GM19239 (cell line): ENCODE measurements around the gene HACD2.

Experiments used
- DNase-seq: peaks from one replicate; pipeline ENCODE4 v3.0.0; 2011; ENCODE audit warnings: low spot score; ENCODE audit not compliant: insufficient read length
- FAIRE-seq: peaks from 2 replicates; lab custom pipeline; 2011; peaks lifted over from hg19 to GRCh38; lab: Jason Lieb, UNC

The HACD2 gene

GRCh38 chr3:123533554-123534159 lies 51.2 kb downstream of the HACD2 start:
- DNase-seq (no peak), FAIRE-seq (no peak)

DNA sequence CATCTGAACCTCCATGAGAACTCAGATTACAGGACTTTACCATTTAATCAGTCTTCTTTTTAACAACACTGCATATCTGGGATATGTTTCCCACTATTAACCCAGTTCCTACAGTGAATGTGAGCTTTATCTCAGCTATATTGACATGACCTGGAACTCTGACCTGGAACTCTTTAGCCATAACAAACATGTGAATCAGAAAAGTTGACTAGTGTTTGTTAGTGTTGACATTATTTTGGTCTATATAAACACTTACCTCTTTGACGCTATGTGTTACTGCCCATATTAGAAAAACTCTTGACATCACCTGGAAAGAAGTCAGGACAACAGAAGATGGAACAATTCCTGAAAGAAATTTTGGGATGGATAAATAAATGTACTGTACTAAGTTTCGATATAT lies 56.7 kb downstream of the HACD2 start:
- no peak for FAIRE-seq
- no peak for DNase-seq

DNA sequence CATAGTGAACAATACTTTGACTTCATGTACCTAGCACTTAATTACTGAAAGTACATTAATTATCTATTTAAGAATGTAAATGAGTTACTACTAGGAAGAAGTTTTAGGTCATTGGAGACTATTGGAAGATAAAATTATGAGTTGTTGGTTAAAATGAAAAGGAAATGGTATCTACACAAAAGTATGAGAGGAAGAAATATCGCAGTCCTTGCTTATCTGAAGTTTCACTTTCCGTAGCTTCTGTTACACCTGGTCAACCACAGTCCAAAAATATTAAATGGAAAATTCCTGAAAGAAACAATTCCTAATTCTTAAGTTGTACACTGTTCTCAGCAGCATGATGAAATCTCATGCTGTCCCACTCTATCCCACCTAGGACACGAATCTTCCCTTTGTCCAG lies 57.8 kb downstream of the HACD2 start:
- DNase-seq (no peak), FAIRE-seq (peak; percentile 76)

- DNase-seq (no peak), FAIRE-seq (no peak)
Observed at GRCh38 chr3:123526474-123526873, 58.4 kb downstream of the HACD2 start.

DNA sequence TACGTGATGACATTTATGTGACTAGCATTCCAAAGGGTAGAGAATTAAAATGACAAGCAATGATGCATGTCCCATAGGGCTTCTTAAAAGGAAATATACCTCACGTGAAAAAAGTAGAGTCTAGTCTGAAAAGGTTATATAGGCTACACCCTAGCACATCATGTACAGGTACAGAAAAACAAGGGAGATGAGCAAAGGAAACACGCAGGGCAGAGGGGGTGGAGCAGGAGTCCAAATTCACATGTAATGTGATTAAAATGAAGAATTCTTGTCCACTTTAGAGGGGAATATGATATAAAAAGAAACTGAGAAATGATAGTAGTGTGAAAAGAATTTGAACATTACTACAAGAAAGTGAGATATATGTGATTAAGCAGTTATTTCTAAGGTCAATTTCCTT lies 59.4 kb downstream of the HACD2 start:
- DNase-seq (no peak), FAIRE-seq (no peak)

DNA sequence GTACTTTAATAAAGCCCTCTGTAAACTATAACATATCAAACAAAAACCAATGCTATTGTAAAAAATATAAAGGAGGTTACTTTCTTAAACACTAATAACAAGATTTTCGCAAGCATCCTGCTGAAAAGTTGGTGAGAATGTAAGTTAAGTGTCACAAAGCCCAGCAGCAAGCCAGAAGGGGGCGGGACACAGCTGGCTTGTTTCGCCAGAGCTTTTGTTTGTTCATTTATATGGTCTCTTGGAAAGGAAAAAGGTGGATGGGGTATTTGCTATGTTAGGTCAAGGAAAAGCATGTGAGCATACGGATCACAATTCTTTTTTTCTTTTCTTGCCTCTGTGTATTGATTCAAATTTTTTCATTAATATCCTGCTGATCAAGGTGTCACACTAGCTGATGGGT lies 59.9 kb downstream of the HACD2 start:
- FAIRE-seq (no peak), DNase-seq (no peak)

GRCh38 chr3:123523023-123523412 lies 61.8 kb downstream of the HACD2 start:
- FAIRE-seq, result peak; percentile 51
- no peak for DNase-seq

- FAIRE-seq, result no peak
Observed at GRCh38 chr3:123522320-123523022, 62.4 kb downstream of the HACD2 start.

DNA sequence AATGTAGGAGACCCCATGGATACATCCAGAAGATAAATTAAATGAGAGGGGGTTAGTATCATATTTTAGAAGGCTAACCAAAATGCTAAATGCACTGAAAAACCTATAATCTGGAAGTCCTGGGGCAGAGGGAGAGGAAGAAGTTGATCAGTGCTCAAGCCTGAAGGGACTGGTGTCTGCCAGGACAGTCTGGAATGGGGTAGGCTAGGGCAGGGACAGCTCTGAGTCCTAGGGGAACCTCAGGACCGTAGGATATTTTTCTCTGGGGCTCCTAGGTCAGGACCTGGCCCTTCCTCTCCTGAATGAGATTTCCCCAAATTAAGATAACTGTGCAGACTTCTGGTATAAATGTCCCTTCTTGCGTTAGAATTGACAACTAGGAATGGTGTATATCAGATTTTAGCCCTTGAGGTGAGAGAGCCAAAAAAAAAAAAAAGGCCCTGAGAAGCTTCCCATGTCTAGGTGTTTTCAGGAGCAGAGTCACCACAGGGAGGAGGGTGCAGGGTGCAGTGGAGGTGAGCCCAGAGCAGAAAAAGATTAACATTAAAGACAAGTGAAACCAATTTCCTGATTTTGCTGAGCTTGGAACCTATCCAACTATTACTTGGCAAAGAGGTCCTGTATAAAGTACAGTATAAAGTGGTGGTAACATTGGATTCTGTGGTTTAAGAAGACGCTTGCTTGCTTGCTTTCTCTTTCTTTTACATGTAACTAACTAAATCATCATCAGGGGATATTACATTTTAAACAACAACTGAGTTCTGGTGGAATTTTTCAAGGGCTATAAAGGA lies 63.5 kb downstream of the HACD2 start:
- DNase-seq (no peak), FAIRE-seq (no peak)

More at GRCh38 chr3:123522320-123523022, 62.4 kb downstream of the HACD2 start:
- no peak for DNase-seq

DNA sequence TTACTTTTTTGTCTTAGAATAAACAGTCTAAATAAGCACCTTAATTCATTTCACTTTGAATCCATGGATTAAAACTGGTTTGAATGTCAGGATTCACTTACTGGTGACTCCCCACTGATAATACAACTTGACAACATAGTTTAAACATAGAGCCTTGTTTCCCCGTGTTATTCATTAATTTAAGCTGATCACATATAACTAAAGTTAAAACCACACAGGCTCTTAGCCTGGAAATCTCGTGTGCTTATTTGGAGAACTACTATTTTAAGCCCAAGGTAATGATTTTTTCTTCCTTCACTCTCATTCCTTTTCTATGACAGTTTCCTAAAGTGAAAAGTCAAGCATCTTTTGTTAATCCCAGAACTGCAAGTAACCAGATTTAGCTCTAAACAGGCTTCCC lies 64.2 kb downstream of the HACD2 start:
- no peak for DNase-seq
- FAIRE-seq, result no peak

GRCh38 chr3:123518892-123519485 lies 65.9 kb downstream of the HACD2 start:
- DNase-seq, result no peak
- peak; percentile 63 for FAIRE-seq

DNA sequence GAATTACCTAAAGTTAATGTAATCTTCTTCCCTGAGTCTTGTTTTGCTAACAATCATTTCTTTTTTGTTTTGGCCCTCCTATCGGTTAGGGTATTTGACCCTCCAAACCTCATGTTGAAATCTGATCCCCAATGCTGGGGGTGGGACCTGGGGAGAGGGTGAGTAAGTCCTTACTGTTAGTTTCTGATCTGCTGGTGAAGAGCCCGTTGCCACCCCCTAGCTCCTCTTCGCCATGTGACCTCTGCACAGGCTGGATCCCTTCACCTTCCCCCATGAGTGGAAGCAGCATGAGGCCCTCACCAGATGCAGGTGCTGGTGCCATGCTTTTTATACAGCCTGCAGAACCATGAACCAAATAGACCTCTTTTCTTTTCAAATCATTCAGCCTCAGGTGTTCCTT lies 73.1 kb downstream of the HACD2 start:
- no peak for FAIRE-seq
- DNase-seq, result no peak

- FAIRE-seq, result no peak
- no peak for DNase-seq
Observed at GRCh38 chr3:123511084-123511483, 73.8 kb downstream of the HACD2 start.

GRCh38 chr3:123508178-123508577 lies 76.7 kb downstream of the HACD2 start:
- DNase-seq (no peak), FAIRE-seq (no peak)

GRCh38 chr3:123505820-123506219 lies 79.0 kb downstream of the HACD2 start:
- DNase-seq, result no peak
- no peak for FAIRE-seq

- no peak for DNase-seq
- no peak for FAIRE-seq
Observed at GRCh38 chr3:123503203-123503602, 81.7 kb downstream of the HACD2 start.

DNA sequence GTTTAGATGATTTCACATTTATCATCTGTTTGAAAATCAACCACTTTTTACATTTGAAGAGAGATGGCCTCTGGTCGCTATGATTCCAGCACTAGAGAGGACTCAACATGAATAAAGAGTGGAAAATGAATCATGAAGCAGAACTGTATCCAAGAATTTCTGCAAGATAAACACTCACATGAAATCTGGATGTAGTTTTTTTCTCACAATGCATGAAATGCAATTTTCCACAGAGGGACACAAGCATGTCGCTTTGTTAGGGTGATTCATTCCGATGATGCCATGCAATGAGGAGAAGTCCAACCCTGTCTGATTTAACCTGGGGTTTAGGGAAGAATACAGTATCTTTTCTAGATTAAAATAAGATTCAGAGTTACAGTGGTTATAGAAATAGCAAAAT lies 85.5 kb downstream of the HACD2 start:
- FAIRE-seq (no peak), DNase-seq (no peak)

DNA sequence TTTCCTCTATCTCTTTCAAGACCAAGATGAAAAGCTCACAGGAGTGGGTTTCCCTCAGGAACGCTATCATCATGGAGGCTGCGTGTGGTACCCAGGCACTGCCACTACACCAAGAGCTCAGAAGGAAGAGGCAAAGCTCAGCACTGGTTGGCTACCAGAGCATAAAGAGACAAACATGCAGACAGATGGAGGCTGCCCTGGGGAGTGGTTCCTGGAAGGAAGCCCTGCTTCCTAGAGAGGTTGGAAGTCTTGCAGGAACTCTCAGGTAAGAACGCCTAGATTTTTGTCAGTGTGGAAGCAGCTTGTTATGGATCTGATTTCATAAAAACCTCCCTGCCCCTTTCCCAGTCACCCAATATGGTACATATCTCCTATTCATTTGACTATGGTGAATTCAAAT lies 86.1 kb downstream of the HACD2 start:
- no peak for DNase-seq
- no peak for FAIRE-seq

GRCh38 chr3:123493912-123494311 lies 90.9 kb downstream of the HACD2 start:
- DNase-seq, result no peak
- no peak for FAIRE-seq

DNA sequence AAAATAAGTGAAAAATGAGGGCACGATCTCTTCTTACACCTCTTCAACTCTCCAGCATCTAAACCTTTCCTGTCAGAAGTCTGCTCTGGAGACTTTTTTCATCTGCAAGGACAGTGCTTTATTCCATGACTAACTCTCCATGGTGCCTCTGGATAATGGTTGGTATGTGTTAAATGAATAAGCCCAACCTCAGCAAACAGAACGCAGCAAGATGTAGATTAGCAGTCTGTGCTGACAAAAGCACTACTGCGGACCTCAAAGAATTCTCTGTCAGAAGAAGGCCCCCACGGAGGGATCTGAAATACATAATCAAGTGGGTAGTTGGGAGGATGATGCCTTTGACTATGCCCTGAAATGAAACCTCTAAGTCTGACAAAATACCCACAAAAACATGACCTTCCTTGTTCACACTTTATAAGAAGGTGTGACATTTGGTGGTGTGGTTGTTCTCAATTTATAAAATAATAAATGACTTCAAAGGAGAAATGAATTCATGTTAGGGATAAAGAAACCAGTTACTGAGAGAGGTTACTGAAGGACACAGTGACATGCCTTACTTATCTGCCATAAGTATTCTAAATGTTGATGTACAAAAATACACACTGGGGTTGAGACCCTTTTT lies 92.8 kb downstream of the HACD2 start:
- DNase-seq, result no peak
- FAIRE-seq, result no peak
